ENCODE data around the gene MOB3C. TPM values are rescaled to one million over a fixed set of nuclear protein-coding genes. Genes with fewer than 3 reads are reported as not detected.

The MOB3C gene
- polyA plus RNA-seq, 6 donors from 2014 or later, result 8.5 to 18.2 (median 13.4) TPM

- H3K4me1 Mint-ChIP-seq, result peaks cover 45 to 73% (median 54%) of the 10 kb centered on the region in 3 donors
Measured at GRCh38 chr1:46612937-46613660, 3.5 kb downstream of the MOB3C start.

GRCh38 chr1:46611691-46612221 is 4.9 kb downstream of the MOB3C start:
- H3K27ac Mint-ChIP-seq, result no peak overlapping the region
- peaks cover 7 to 21% of the 10 kb centered on the region in 2 donors for H3K36me3 Mint-ChIP-seq

More at GRCh38 chr1:46612937-46613660, 3.5 kb downstream of the MOB3C start:
- ATAC-seq (ENCODE audit: low read depth in 2 of 2) (no peak), DNase-seq (no peak)
- Mint-ChIP-seq H3K9me3 (no peaks in the 10 kb centered on the region), H3K27me3 (no peaks in the 10 kb centered on the region), H3K4me3 (peak overlapping the region in 6 of 8 donors; percentile 28 to 90 (median 72)), H3K36me3 (peaks cover 7 to 21% of the 10 kb centered on the region in 2 donors), H3K27ac (peak overlapping the region in 1 of 6 donors; percentile 27)

GRCh38 chr1:46607345-46608130 is 9.1 kb downstream of the MOB3C start:
- Mint-ChIP-seq H3K4me1 (peaks cover 28 to 59% (median 33%) of the 10 kb centered on the region in 3 donors), H3K4me3 (no peak overlapping the region), H3K36me3 (peaks cover 11 to 21% of the 10 kb centered on the region in 2 donors), H3K27me3 (no peaks in the 10 kb centered on the region), H3K9me3 (no peaks in the 10 kb centered on the region), H3K27ac (peak overlapping the region in 1 of 6 donors; percentile 52)
- ATAC-seq (ENCODE audit: low read depth in 2 of 2) (no peak), DNase-seq (no peak)

More at GRCh38 chr1:46611691-46612221, 4.9 kb downstream of the MOB3C start:
- DNase-seq, result no peak
- Mint-ChIP-seq H3K27me3 (no peaks in the 10 kb centered on the region), H3K4me3 (peak overlapping the region in 1 of 8 donors; percentile 21), H3K9me3 (no peaks in the 10 kb centered on the region), H3K4me1 (peaks cover 35 to 63% (median 41%) of the 10 kb centered on the region in 3 donors)
- ATAC-seq (ENCODE audit: low read depth in 2 of 2), result no peak

GRCh38 chr1:46606255-46606965 is 10.2 kb downstream of the MOB3C start:
- Mint-ChIP-seq H3K9me3 (no peaks in the 10 kb centered on the region), H3K27ac (peak overlapping the region in 1 of 6 donors; percentile 5), H3K36me3 (peaks cover 11 to 21% of the 10 kb centered on the region in 2 donors), H3K27me3 (no peaks in the 10 kb centered on the region), H3K4me1 (peaks cover 32 to 61% (median 36%) of the 10 kb centered on the region in 3 donors), H3K4me3 (peak overlapping the region in 4 of 8 donors; percentile 6 to 93 (median 52))
- no peak for DNase-seq
- no peak for ATAC-seq (ENCODE audit: low read depth in 2 of 2)

GRCh38 chr1:46605232-46605631 is 11.4 kb downstream of the MOB3C start:
- H3K4me1 Mint-ChIP-seq, result peaks cover 28 to 62% (median 29%) of the 10 kb centered on the region in 3 donors
- no peaks in the 10 kb centered on the region for H3K9me3 Mint-ChIP-seq
- no peak for DNase-seq
- peaks cover 10 to 14% of the 10 kb centered on the region in 2 donors for H3K36me3 Mint-ChIP-seq
- H3K27ac Mint-ChIP-seq, result peak overlapping the region in 2 of 6 donors; percentile 65 to 90
- no peak for ATAC-seq (ENCODE audit: low read depth in 2 of 2)
- no peaks in the 10 kb centered on the region for H3K27me3 Mint-ChIP-seq
- H3K4me3 Mint-ChIP-seq, result peak overlapping the region; percentile 82 to 96 (median 95)

GRCh38 chr1:46603858-46604549 is 12.6 kb downstream of the MOB3C start, which contains the start of gene MKNK1:
MKNK1 (minus strand) TSS chr1:46604268; CDS start chr1:46583327, 20,941 bp downstream.
- H3K27me3 Mint-ChIP-seq, result no peaks in the 10 kb centered on the region
- H3K27ac Mint-ChIP-seq, result peak within 1 kb of the TSS; percentile 74 to 95 (median 90)
- H3K4me3 Mint-ChIP-seq, result peak within 1 kb of the TSS; percentile 89 to 97 (median 95)
- H3K4me1 Mint-ChIP-seq, result peaks cover 29 to 66% (median 35%) of the 10 kb centered on the region in 3 donors
- H3K36me3 Mint-ChIP-seq, result peaks cover 2 to 4% of the 10 kb centered on the region in 2 donors
- no peaks in the 10 kb centered on the region for H3K9me3 Mint-ChIP-seq
- DNase-seq (peak; percentile 97), ATAC-seq (ENCODE audit: low read depth in 2 of 2) (peak; percentile 96 to 98)

GRCh38 chr1:46603481-46603857 is 13.1 kb downstream of the MOB3C start:
- Mint-ChIP-seq H3K27ac (peak overlapping the region; percentile 44 to 95 (median 86)), H3K4me1 (peaks cover 29 to 67% (median 35%) of the 10 kb centered on the region in 3 donors), H3K36me3 (peaks cover 0 to 4% of the 10 kb centered on the region in 2 donors), H3K4me3 (peak overlapping the region; percentile 89 to 97 (median 95)), H3K9me3 (no peaks in the 10 kb centered on the region), H3K27me3 (no peaks in the 10 kb centered on the region)
- DNase-seq (no peak), ATAC-seq (ENCODE audit: low read depth in 2 of 2) (no peak)

- H3K27ac Mint-ChIP-seq, result peak overlapping the region in 1 of 6 donors; percentile 23
- H3K4me3 Mint-ChIP-seq, result peak overlapping the region in 6 of 8 donors; percentile 1 to 81 (median 22)
- ATAC-seq (ENCODE audit: low read depth in 2 of 2), result no peak
- H3K4me1 Mint-ChIP-seq, result peaks cover 31 to 64% (median 47%) of the 10 kb centered on the region in 3 donors
- H3K27me3 Mint-ChIP-seq, result no peaks in the 10 kb centered on the region
- no peaks in the 10 kb centered on the region for H3K9me3 Mint-ChIP-seq
- H3K36me3 Mint-ChIP-seq, result peaks cover 0 to 2% of the 10 kb centered on the region in 2 donors
- DNase-seq, result no peak
Measured at GRCh38 chr1:46601257-46602007, 15.2 kb downstream of the MOB3C start.

- Mint-ChIP-seq H3K36me3 (no peaks in the 10 kb centered on the region), H3K27me3 (no peaks in the 10 kb centered on the region), H3K9me3 (no peaks in the 10 kb centered on the region), H3K27ac (peak overlapping the region in 1 of 6 donors; percentile 67), H3K4me1 (peaks cover 30 to 69% (median 59%) of the 10 kb centered on the region in 3 donors), H3K4me3 (no peak overlapping the region)
- DNase-seq, result no peak
- no peak for ATAC-seq (ENCODE audit: low read depth in 2 of 2)
Measured at GRCh38 chr1:46599059-46599970, 17.3 kb downstream of the MOB3C start.

GRCh38 chr1:46596846-46597245 is 19.8 kb downstream of the MOB3C start:
- H3K27ac Mint-ChIP-seq, result no peak overlapping the region

GRCh38 chr1:46596036-46596435 is 20.6 kb downstream of the MOB3C start:
- DNase-seq (no peak), ATAC-seq (ENCODE audit: low read depth in 2 of 2) (no peak)
- H3K4me3 Mint-ChIP-seq, result no peak overlapping the region
- H3K36me3 Mint-ChIP-seq, result peaks cover 21 to 23% of the 10 kb centered on the region in 2 donors
- H3K9me3 Mint-ChIP-seq, result no peaks in the 10 kb centered on the region
- H3K27me3 Mint-ChIP-seq, result no peaks in the 10 kb centered on the region
- H3K27ac Mint-ChIP-seq, result peak overlapping the region in 1 of 6 donors; percentile 35
- H3K4me1 Mint-ChIP-seq, result peaks cover 17 to 41% (median 32%) of the 10 kb centered on the region in 3 donors

More at GRCh38 chr1:46596846-46597245, 19.8 kb downstream of the MOB3C start:
- Mint-ChIP-seq H3K27me3 (no peaks in the 10 kb centered on the region), H3K36me3 (peaks cover 13 to 17% of the 10 kb centered on the region in 2 donors), H3K9me3 (no peaks in the 10 kb centered on the region), H3K4me3 (no peak overlapping the region), H3K4me1 (peaks cover 20 to 46% (median 41%) of the 10 kb centered on the region in 3 donors)
- DNase-seq (no peak), ATAC-seq (ENCODE audit: low read depth in 2 of 2) (no peak)
